HG02973 (cell line): ENCODE results near the gene PIGR.
A peak's percentile ranks its signal among the peaks of the same experiment; 100 is the strongest.
"Not testable (repeated sequence)": the region's sequence is repeated elsewhere in the genome, so short reads cannot be mapped to it uniquely, and the experiment has no call there.

Experiments
- ATAC-seq: cut with Tn5 transposase; IDR thresholded peaks from one replicate; pipeline ENCODE4 v1.9.1; 2021; ENCODE audit warnings: moderate library complexity; ENCODE audit not compliant: unreplicated experiment

PIGR gene

GRCh38 chr1:206935491-206936067, 10.7 kb downstream of the PIGR start:
- no peak for ATAC-seq

GRCh38 chr1:206933333-206933945, 12.8 kb downstream of the PIGR start:
- no peak for ATAC-seq

- no peak for ATAC-seq
Measured at GRCh38 chr1:206932177-206932576, 14.1 kb downstream of the PIGR start.

GRCh38 chr1:206931709-206932108, 14.6 kb downstream of the PIGR start:
- ATAC-seq = no peak

GRCh38 chr1:206930210-206930798, 16.0 kb downstream of the PIGR start:
- peak; percentile 69 for ATAC-seq

- no peak for ATAC-seq
Measured at GRCh38 chr1:206929524-206929923, 16.7 kb downstream of the PIGR start.

GRCh38 chr1:206926286-206926685, 20.0 kb downstream of the PIGR start:
- no peak for ATAC-seq

- ATAC-seq = peak; percentile 67
Measured at GRCh38 chr1:206925106-206925736, 21.0 kb downstream of the PIGR start.

GRCh38 chr1:206924592-206925105, 21.6 kb downstream of the PIGR start:
- peak; percentile 17 for ATAC-seq

GRCh38 chr1:206923961-206924557, 22.2 kb downstream of the PIGR start:
- not testable (repeated sequence) for ATAC-seq

GRCh38 chr1:206923009-206923960, 23.0 kb downstream of the PIGR start:
- no peak for ATAC-seq

GRCh38 chr1:206922524-206922923, 23.7 kb downstream of the PIGR start:
- ATAC-seq = no peak

GRCh38 chr1:206921772-206922265, 24.4 kb downstream of the PIGR start, which contains the start of gene FCMR:
Gene FCMR, minus strand, starts transcription at chr1:206921941. Its CDS starts 87 bp downstream, at chr1:206921854.
- ATAC-seq = no peak

GRCh38 chr1:206918076-206918475, 28.2 kb downstream of the PIGR start:
- no peak for ATAC-seq

GRCh38 chr1:206916000-206916709, 30.1 kb downstream of the PIGR start:
- no peak for ATAC-seq

- ATAC-seq = no peak
Measured at GRCh38 chr1:206915030-206915735, 31.1 kb downstream of the PIGR start.

- no peak for ATAC-seq
Measured at GRCh38 chr1:206913766-206914537, 32.3 kb downstream of the PIGR start.
